IMR-90 (cell line): ENCODE results near the gene SMARCAD1. TPM values are rescaled to one million over a fixed set of nuclear protein-coding genes. Genes with fewer than 3 reads are reported as not detected.

Experiments used
- ATAC-seq: fragments of 200-7000 bp; cut with Tn5 transposase; 2 replicates; pipeline ENCODE4 v1.9.1; 2020; ENCODE audit warnings: low read depth, mild to moderate bottlenecking, moderate library complexity
- BruUV-seq: library from RNA; stranded (reverse); fragments of 400-500 nt; replicated peaks from 2 replicates; lab custom pipeline; 2021; lab: Mats Ljungman, UMichigan
- CTCF ChIA-PET: fragments of 300-600 bp; formaldehyde crosslinking; extraction: SDS; loops from one replicate; lab custom pipeline; 2021; ENCODE audit warnings: antibody characterized with exemption; lab: Yijun Ruan, JAX
- POLR2A ChIA-PET: fragments of 300-600 bp; sonication (Branson Sonifier 250); formaldehyde crosslinking; loops from one replicate; lab custom pipeline; 2022; ENCODE audit warnings: antibody characterized with exemption; ENCODE audit not compliant: unreplicated experiment; lab: Charles Lee
- DNase-seq: peaks from one replicate; pipeline ENCODE4 v3.0.0; 2013
- H2AFZ ChIP-seq: replicated peaks from 2 replicates; pipeline ENCODE3; 2013; ENCODE audit warnings: low read length, mild to moderate bottlenecking; ENCODE audit not compliant: poor library complexity
- H2AK5ac ChIP-seq: 2 replicates; pipeline ENCODE4 v1.6.1; 2013; ENCODE audit warnings: low read depth, low read length, inconsistent platforms
- H2AK9ac ChIP-seq: replicated peaks from 2 replicates; pipeline ENCODE3; 2013; ENCODE audit warnings: mild to moderate bottlenecking, low read depth, low read length, moderate library complexity; ENCODE audit not compliant: poor library complexity
- H2BK120ac ChIP-seq: 2 replicates; pipeline ENCODE4 v1.6.1; 2013; ENCODE audit warnings: low read depth, low read length, inconsistent platforms
- H2BK15ac ChIP-seq: 3 replicates; pipeline ENCODE4 v1.6.1; 2013; ENCODE audit warnings: low read depth, low read length, inconsistent platforms
- H2BK20ac ChIP-seq: 2 replicates; pipeline ENCODE4 v1.6.1; 2013; ENCODE audit warnings: low read depth, mild to moderate bottlenecking, inconsistent platforms, low read length, moderate library complexity
- H2BK5ac ChIP-seq: 2 replicates; pipeline ENCODE4 v1.6.1; 2013; ENCODE audit warnings: mild to moderate bottlenecking, low read depth, low read length, inconsistent platforms; ENCODE audit not compliant: poor library complexity, severe bottlenecking
- H3K14ac ChIP-seq: replicated peaks from 2 replicates; pipeline ENCODE4 v1.6.1; 2013; ENCODE audit warnings: low read depth, low read length, inconsistent platforms
- H3K18ac ChIP-seq: 2 replicates; pipeline ENCODE4 v1.6.1; 2013; ENCODE audit warnings: low read depth, low read length, control low read depth
- H3K23ac ChIP-seq: 2 replicates; pipeline ENCODE4 v1.6.1; 2013; ENCODE audit warnings: low read depth, low read length, inconsistent platforms
- H3K27ac ChIP-seq: 2 replicates; pipeline ENCODE4 v1.5.1; 2013; ENCODE audit warnings: mild to moderate bottlenecking, control low read depth, low read length; ENCODE audit not compliant: insufficient read depth
- H3K27me3 ChIP-seq: 2 replicates; pipeline ENCODE4 v1.6.1; 2013; ENCODE audit warnings: low read length; ENCODE audit not compliant: control insufficient read depth, insufficient read depth
- H3K36me3 ChIP-seq: 2 replicates; pipeline ENCODE4 v1.6.1; 2013; ENCODE audit warnings: low read length, mixed read lengths; ENCODE audit not compliant: control insufficient read depth, insufficient read depth
- H3K4ac ChIP-seq: 2 replicates; pipeline ENCODE4 v1.6.1; 2013; ENCODE audit warnings: low read depth, low read length, inconsistent platforms
- H3K4me1 ChIP-seq: 2 replicates; pipeline ENCODE4 v1.6.1; 2013; ENCODE audit warnings: low read length, mixed read lengths; ENCODE audit not compliant: control insufficient read depth, insufficient read depth
- H3K4me2 ChIP-seq: 2 replicates; pipeline ENCODE4 v1.6.1; 2013; ENCODE audit warnings: low read depth, mild to moderate bottlenecking, control low read depth, low read length, moderate library complexity
- H3K4me3 ChIP-seq: 2 replicates; pipeline ENCODE4 v1.5.1; 2013; ENCODE audit warnings: low read depth, mild to moderate bottlenecking, control low read depth, low read length, moderate library complexity; ENCODE audit not compliant: insufficient read depth
- H3K56ac ChIP-seq: 2 replicates; pipeline ENCODE4 v1.6.1; 2013; ENCODE audit warnings: low read length, inconsistent platforms; ENCODE audit not compliant: insufficient read depth; ENCODE audit errors: extremely low read depth
- H3K79me1 ChIP-seq, 2 experiments: 2 replicates each; pipeline ENCODE4 v1.6.1; 2013; ENCODE audit warnings: low read length in 2 of 2, inconsistent platforms in 1 of 2, low read depth in 1 of 2
- H3K9ac ChIP-seq: 2 replicates; pipeline ENCODE4 v1.6.1; 2013; ENCODE audit warnings: low read depth, low read length, control low read depth
- H3K9me1 ChIP-seq: 2 replicates; pipeline ENCODE4 v1.6.1; 2013; ENCODE audit warnings: low read length, inconsistent platforms; ENCODE audit not compliant: insufficient read depth
- H3K9me3 ChIP-seq: 2 replicates; pipeline ENCODE4 v1.6.1; 2013; ENCODE audit warnings: low read length; ENCODE audit not compliant: control insufficient read depth, insufficient read depth
- H4K20me1 ChIP-seq: 2 replicates; pipeline ENCODE4 v1.6.1; 2013; ENCODE audit warnings: low read length, inconsistent platforms; ENCODE audit not compliant: insufficient read depth
- H4K5ac ChIP-seq: 2 replicates; pipeline ENCODE4 v1.6.1; 2013; ENCODE audit warnings: mild to moderate bottlenecking, low read depth, low read length, control low read depth
- H4K8ac ChIP-seq, 2 experiments: 2 replicates each; pipeline ENCODE4 v1.6.1; 2013; ENCODE audit warnings: low read depth in 2 of 2, low read length in 2 of 2, control low read depth in 1 of 2, inconsistent platforms in 1 of 2
- H4K91ac ChIP-seq: 2 replicates; pipeline ENCODE4 v1.6.1; 2013; ENCODE audit warnings: low read depth, low read length, inconsistent platforms; ENCODE audit not compliant: insufficient read depth
- BHLHE40 ChIP-seq: fragments of 150-350 bp; IDR thresholded peaks from 2 replicates; pipeline ENCODE4 v1.6.1; 2016; ENCODE audit warnings: mild to moderate bottlenecking, low read depth, low read length
- CEBPB ChIP-seq: IDR thresholded peaks from 2 replicates; pipeline ENCODE4 v1.6.1; 2012; ENCODE audit warnings: low read depth, low read length, improper control_type of control experiment
- CHD1 ChIP-seq: IDR thresholded peaks from 2 replicates; pipeline ENCODE4 v1.6.1; 2012; ENCODE audit warnings: low read depth, low read length, improper control_type of control experiment
- CTCF ChIP-seq: conservative IDR thresholded peaks from 2 replicates; pipeline ENCODE4 v1.5.1; 2012; ENCODE audit warnings: mild to moderate bottlenecking, low read depth, low read length, improper control_type of control experiment
- ELK1 ChIP-seq: fragments of 150-350 bp; IDR thresholded peaks from 2 replicates; pipeline ENCODE4 v1.6.1; 2016; ENCODE audit warnings: low read depth, mild to moderate bottlenecking, low read length, moderate library complexity, borderline replicate concordance
- FOS ChIP-seq: fragments of 150-350 bp; IDR thresholded peaks from 2 replicates; pipeline ENCODE4 v1.6.1; 2016; ENCODE audit warnings: low read depth, low read length
- MAFK ChIP-seq: IDR thresholded peaks from 2 replicates; pipeline ENCODE4 v1.6.1; 2012; ENCODE audit warnings: low read depth, low read length, improper control_type of control experiment
- MAZ ChIP-seq: IDR thresholded peaks from 2 replicates; pipeline ENCODE4 v1.6.1; 2012; ENCODE audit warnings: low read depth, mild to moderate bottlenecking, low read length, improper control_type of control experiment, moderate library complexity, borderline replicate concordance
- MXI1 ChIP-seq: IDR thresholded peaks from 2 replicates; pipeline ENCODE4 v1.6.1; 2012; ENCODE audit warnings: low read depth, mild to moderate bottlenecking, low read length, moderate library complexity, borderline replicate concordance
- NFE2L2 ChIP-seq: fragments of 150-350 bp; IDR thresholded peaks from 2 replicates; pipeline ENCODE4 v1.6.1; 2016; ENCODE audit warnings: low read depth, mild to moderate bottlenecking, low read length
- POLR2A ChIP-seq: IDR thresholded peaks from 2 replicates; pipeline ENCODE4 v1.6.1; 2012; ENCODE audit warnings: mild to moderate bottlenecking, low read depth, low read length
- RFX5 ChIP-seq: IDR thresholded peaks from 2 replicates; pipeline ENCODE4 v1.8.0; 2012; ENCODE audit warnings: low read depth, mild to moderate bottlenecking, low read length, moderate library complexity
- SMC3 ChIP-seq: fragments of 150-350 bp; IDR thresholded peaks from 2 replicates; pipeline ENCODE4 v1.6.1; 2016; ENCODE audit warnings: low read depth, mild to moderate bottlenecking, antibody characterized with exemption, low read length, moderate library complexity
- USF2 ChIP-seq: fragments of 150-350 bp; IDR thresholded peaks from 2 replicates; pipeline ENCODE4 v1.6.1; 2017; ENCODE audit warnings: mild to moderate bottlenecking, antibody characterized with exemption, low read length, low read depth
- WGBS, 2 experiments: methylation state at CpG; one replicate each; pipeline versions ENCODE4 v1.1.5 to v1.1.7; 2013; ENCODE audit warnings: missing lambda C conversion rate in 2 of 2; ENCODE audit not compliant: insufficient read length in 1 of 2; ENCODE audit errors: extremely low coverage in 2 of 2; 5-methylcytosine and 5-hydroxymethylcytosine counted together
- dilution Hi-C: fragments of 300-500 bp; cut with HindIII; formaldehyde crosslinking; loops from one replicate; pipeline ENCODE4 v1.14.3; 2018; ENCODE audit warnings: low sequenced_read_pairs; ENCODE audit not compliant: unreplicated experiment
- in situ Hi-C: fragments of 300-500 bp; cut with MboI; formaldehyde crosslinking; loops from 3 replicates; pipeline ENCODE4 v1.14.3; 2019; ENCODE audit warnings: low sequenced_read_pairs, inconsistent platforms, mixed read lengths
- intact Hi-C: fragments of 100-400 bp; cut with micrococcal nuclease; formaldehyde crosslinking; loops from 2 replicates; pipeline ENCODE4 v1.10.0; 2022
- polyA plus RNA-seq, 3 experiments: library from polyadenylated mRNA; depleted of rRNA; stranded (reverse); fragments of >200 nt; gene quantifications; 2 replicates each; pipeline ENCODE4 v1.2.3, GENCODE V29; 2012; ENCODE audit warnings: low replicate concordance in 1 of 3
- total RNA-seq: library from RNA; depleted of rRNA; stranded (reverse); fragments of >200 nt; gene quantifications from 2 replicates; pipeline ENCODE4 v1.2.3, GENCODE V29; 2012

Gene SMARCAD1
- total and polyA plus RNA-seq, 2 of the 4 experiments (the other 2 are of a cell fraction), result 12.3 to 35.3 TPM

GRCh38 chr4:94253036-94253435, 45.4 kb downstream of the SMARCAD1 start:
- Histone ChIP-seq H3K23ac (no peak overlapping the region), H2BK20ac (no peak overlapping the region), H3K4me1 (no peaks in the 10 kb centered on the region), H3K4me3 (no peak overlapping the region), H3K4ac (no peak overlapping the region), H3K56ac (no peak overlapping the region), H2AK5ac (no peak overlapping the region), H3K9me3 (no peaks in the 10 kb centered on the region), H4K91ac (no peak overlapping the region), H3K18ac (no peak overlapping the region), H3K4me2 (no peak overlapping the region), H4K8ac (no peak overlapping the region), H2BK120ac (no peak overlapping the region), H2BK5ac (no peak overlapping the region), H3K9ac (no peak overlapping the region), H4K20me1 (no peaks in the 10 kb centered on the region), H3K14ac (no peak overlapping the region), H3K9me1 (no peaks in the 10 kb centered on the region), H2AFZ (no peak overlapping the region), H3K27me3 (no peaks in the 10 kb centered on the region), H2BK15ac (no peak overlapping the region), H2AK9ac (no peak overlapping the region), H3K79me1 (peaks cover under 1 to 5% of the 10 kb centered on the region in 2 experiments; a peak in 1 of 4 replicates), H3K36me3 (peaks cover 17% of the 10 kb centered on the region), H3K27ac (no peak overlapping the region), H4K5ac (no peak overlapping the region)
- no peak for ATAC-seq
- in situ Hi-C loops (no loop called here), dilution Hi-C loops (no loop called here), intact Hi-C loops (no loop called here)
- POLR2A ChIA-PET, result no interaction called here
- WGBS, 2 experiments, result no CpG with 5 or more reads among the region's 3 CpGs
- BruUV-seq, result no TSS peak
- peak; percentile 7 for DNase-seq
- TF ChIP-seq USF2, result no peak
- TF ChIP-seq SMC3, result no peak
- TF ChIP-seq NFE2L2, result no peak
- no peak for TF ChIP-seq RFX5
- TF ChIP-seq CTCF, result no peak
- no peak for TF ChIP-seq MAZ
- no peak for TF ChIP-seq CHD1
- TF ChIP-seq FOS, result no peak
- no peak for TF ChIP-seq CEBPB
- no peak for TF ChIP-seq MXI1
- TF ChIP-seq POLR2A, result no peak
- TF ChIP-seq MAFK, result no peak
- no peak for TF ChIP-seq ELK1
- no peak for TF ChIP-seq BHLHE40
- CTCF ChIA-PET, result interaction anchor here (0.7 kb wide), 1 partner anchor 31 kb away, joined by 3 read pairs; no protein-coding TSS in a partner anchor
